ENCODE results near the gene MGAT4A. TPM values are rescaled to one million over a fixed set of nuclear protein-coding genes. Genes with fewer than 3 reads are reported as not detected.

The MGAT4A gene
- total and polyA plus RNA-seq, 2 donors (not counting 1 experiment from before 2014, with no cell fraction given): 16.5 to 32.7 TPM

DNA sequence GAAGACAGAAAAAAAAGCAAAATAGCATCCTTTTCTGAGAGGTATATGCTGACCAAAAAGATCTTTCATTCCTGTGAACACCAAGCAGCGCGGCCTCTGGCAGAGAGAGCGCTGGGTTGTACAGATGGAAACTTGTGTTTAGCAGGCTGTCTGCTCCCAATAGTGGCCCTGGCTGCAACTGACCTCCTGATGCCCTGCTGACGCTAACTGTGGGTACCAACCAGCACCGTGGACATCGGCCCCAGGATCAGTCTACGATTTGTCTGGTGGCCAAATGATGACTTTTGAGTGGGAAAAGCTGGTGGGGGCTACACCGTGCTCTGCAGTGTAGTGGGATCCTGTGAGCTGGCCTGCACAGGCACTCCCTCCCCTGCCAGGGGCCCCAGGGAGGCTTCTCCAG, 138.4 kb downstream of the MGAT4A start:
- intact Hi-C loops (cut with micrococcal nuclease): no loop called here
- Mint-ChIP-seq H3K4me3 (no peak overlapping the region), H3K27me3 (no peaks in the 10 kb centered on the region), H3K4me1 (no peaks in the 10 kb centered on the region), H3K27ac (no peak overlapping the region), H3K9me3 (ENCODE audit: insufficient read depth) (peaks cover 2% of the 10 kb centered on the region)
- CTCF ChIA-PET: no interaction called here
- Histone ChIP-seq H3K4me2 (replicated peaks; ENCODE audit: low read depth, low read length, poor library complexity, severe bottlenecking) (no peak overlapping the region), H3K9me3 (ENCODE audit: control extremely low read depth in 1 of 3, control insufficient read depth in 2 of 3, insufficient read depth in 1 of 3, low read length in 2 of 3) (peaks cover 0 to 6% (median 0%) of the 10 kb centered on the region in 3 donors), H4K20me1 (ENCODE audit: control insufficient read depth, insufficient read depth, low read length, poor library complexity, severe bottlenecking) (no peaks in the 10 kb centered on the region), H3K36me3 (replicated peaks in 1 of 2; ENCODE audit: control extremely low read depth in 1 of 2, control insufficient read depth in 1 of 2, extremely low read depth in 1 of 2, insufficient read depth in 2 of 2, low read length in 1 of 2) (peaks cover 3 to 10% of the 10 kb centered on the region in 2 experiments), H3K4me3 (ENCODE audit: control extremely low read depth in 1 of 5, extremely low read depth in 1 of 5, insufficient read depth in 1 of 5, low read depth in 2 of 5, low read length in 4 of 5) (no peak overlapping the region), H3K4me1 (ENCODE audit: control insufficient read depth in 2 of 2, insufficient read depth in 2 of 2, low read length in 2 of 2) (no peaks in the 10 kb centered on the region), H3K27ac (ENCODE audit: low read length in 2 of 2) (no peak overlapping the region), H3K27me3 (replicated peaks in 1 of 4; ENCODE audit: control extremely low read depth in 1 of 4, control insufficient read depth in 3 of 4, insufficient read depth in 4 of 4, low read length in 3 of 4) (no peaks in the 10 kb centered on the region), H2AFZ (ENCODE audit: insufficient read depth, low read depth, low read length, poor library complexity, severe bottlenecking) (no peak overlapping the region), H3K9ac (ENCODE audit: low read length) (no peak overlapping the region), H3K79me2 (ENCODE audit: control insufficient read depth, insufficient read depth, low read length) (no peaks in the 10 kb centered on the region)
- POLR2A ChIA-PET: interaction anchor here (0.6 kb wide), 1 partner anchor 844 kb away, joined by 5 read pairs; no protein-coding TSS in a partner anchor
- WGBS (ENCODE audit: insufficient coverage): 97% methylated on average over 8 of the region's 8 CpGs
- no peak for DNase-seq
- TF ChIP-seq, protein P1, sequence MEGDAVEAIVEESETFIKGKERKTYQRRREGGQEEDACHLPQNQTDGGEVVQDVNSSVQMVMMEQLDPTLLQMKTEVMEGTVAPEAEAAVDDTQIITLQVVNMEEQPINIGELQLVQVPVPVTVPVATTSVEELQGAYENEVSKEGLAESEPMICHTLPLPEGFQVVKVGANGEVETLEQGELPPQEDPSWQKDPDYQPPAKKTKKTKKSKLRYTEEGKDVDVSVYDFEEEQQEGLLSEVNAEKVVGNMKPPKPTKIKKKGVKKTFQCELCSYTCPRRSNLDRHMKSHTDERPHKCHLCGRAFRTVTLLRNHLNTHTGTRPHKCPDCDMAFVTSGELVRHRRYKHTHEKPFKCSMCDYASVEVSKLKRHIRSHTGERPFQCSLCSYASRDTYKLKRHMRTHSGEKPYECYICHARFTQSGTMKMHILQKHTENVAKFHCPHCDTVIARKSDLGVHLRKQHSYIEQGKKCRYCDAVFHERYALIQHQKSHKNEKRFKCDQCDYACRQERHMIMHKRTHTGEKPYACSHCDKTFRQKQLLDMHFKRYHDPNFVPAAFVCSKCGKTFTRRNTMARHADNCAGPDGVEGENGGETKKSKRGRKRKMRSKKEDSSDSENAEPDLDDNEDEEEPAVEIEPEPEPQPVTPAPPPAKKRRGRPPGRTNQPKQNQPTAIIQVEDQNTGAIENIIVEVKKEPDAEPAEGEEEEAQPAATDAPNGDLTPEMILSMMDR (IDR thresholded peaks at IDR 0.05): no peak
- TF ChIP-seq EZH2 (IDR thresholded peaks at IDR 0.05; ENCODE audit: borderline replicate concordance, insufficient read depth, low read depth, low read length, poor library complexity, severe bottlenecking): no peak
- no peak for ATAC-seq (ENCODE audit: low read depth)

DNA sequence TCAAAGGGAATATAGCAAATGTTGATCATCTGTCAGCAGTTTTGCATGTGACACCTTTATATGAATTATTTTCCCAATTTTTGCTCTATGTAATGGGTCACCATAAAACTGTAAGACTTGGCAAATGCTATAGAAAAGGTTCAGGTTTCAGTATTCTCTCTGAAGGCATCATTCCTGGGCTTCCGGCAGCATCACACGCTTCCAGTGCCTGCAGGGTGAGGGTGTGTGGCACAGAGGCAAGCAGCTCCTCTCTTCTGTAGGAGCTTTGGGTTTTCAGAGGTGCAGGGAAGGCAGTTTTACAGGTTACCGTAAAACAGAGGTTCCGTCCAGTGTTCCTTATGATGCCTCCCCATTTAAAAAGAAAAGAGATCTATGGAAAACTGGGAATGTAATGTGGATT, 141.4 kb downstream of the MGAT4A start:
- H3K9ac ChIP-seq (ENCODE audit: low read length): no peak overlapping the region
- no peak overlapping the region for H3K27ac Mint-ChIP-seq
- 100% methylated on average over 1 of the region's 4 CpGs for WGBS (ENCODE audit: insufficient coverage)
- no peaks in the 10 kb centered on the region for H3K4me1 ChIP-seq (ENCODE audit: control insufficient read depth in 2 of 2, insufficient read depth in 2 of 2, low read length in 2 of 2)
- H3K4me1 Mint-ChIP-seq: no peaks in the 10 kb centered on the region
- H2AFZ ChIP-seq (ENCODE audit: insufficient read depth, low read depth, low read length, poor library complexity, severe bottlenecking): no peak overlapping the region
- DNase-seq (no peak), ATAC-seq (ENCODE audit: low read depth) (no peak)
- no peaks in the 10 kb centered on the region for H3K27me3 Mint-ChIP-seq
- peaks cover 2% of the 10 kb centered on the region for H3K9me3 Mint-ChIP-seq (ENCODE audit: insufficient read depth)
- H4K20me1 ChIP-seq (ENCODE audit: control insufficient read depth, insufficient read depth, low read length, poor library complexity, severe bottlenecking): no peaks in the 10 kb centered on the region
- no peak overlapping the region for H3K4me3 Mint-ChIP-seq
- no peak for TF ChIP-seq EZH2 (IDR thresholded peaks at IDR 0.05; ENCODE audit: borderline replicate concordance, insufficient read depth, low read depth, low read length, poor library complexity, severe bottlenecking)
- TF ChIP-seq, protein P1 (IDR thresholded peaks at IDR 0.05): no peak
- CTCF ChIA-PET: no interaction called here
- intact Hi-C loops (cut with micrococcal nuclease): no loop called here
- H3K27ac ChIP-seq (ENCODE audit: low read length in 2 of 2): no peak overlapping the region
- H3K4me3 ChIP-seq (ENCODE audit: control extremely low read depth in 1 of 5, extremely low read depth in 1 of 5, insufficient read depth in 1 of 5, low read depth in 2 of 5, low read length in 4 of 5): no peak overlapping the region
- no peaks in the 10 kb centered on the region for H3K27me3 ChIP-seq (replicated peaks in 1 of 4; ENCODE audit: control extremely low read depth in 1 of 4, control insufficient read depth in 3 of 4, insufficient read depth in 4 of 4, low read length in 3 of 4)
- H3K36me3 ChIP-seq (replicated peaks in 1 of 2; ENCODE audit: control extremely low read depth in 1 of 2, control insufficient read depth in 1 of 2, extremely low read depth in 1 of 2, insufficient read depth in 2 of 2, low read length in 1 of 2): peaks cover 0 to 5% of the 10 kb centered on the region in 2 experiments
- no peak overlapping the region for H3K4me2 ChIP-seq (replicated peaks; ENCODE audit: low read depth, low read length, poor library complexity, severe bottlenecking)
- H3K9me3 ChIP-seq (ENCODE audit: control extremely low read depth in 1 of 3, control insufficient read depth in 2 of 3, insufficient read depth in 1 of 3, low read length in 2 of 3): peaks cover 0 to 6% (median 0%) of the 10 kb centered on the region in 3 donors
- no peaks in the 10 kb centered on the region for H3K79me2 ChIP-seq (ENCODE audit: control insufficient read depth, insufficient read depth, low read length)
- POLR2A ChIA-PET: no interaction called here
